Measurements from ENCODE around the gene MSRB3. TPM values are rescaled to one million over a fixed set of nuclear protein-coding genes. Genes with fewer than 3 reads are reported as not detected.
A peak's percentile ranks its signal among the peaks of the same experiment; 100 is the strongest.

The MSRB3 gene
- total RNA-seq, 1 donor from 2014 or later: 1.6 TPM

GRCh38 chr12:65407388-65408149 is 129.1 kb downstream of the MSRB3 start:
- H3K27me3 ChIP-seq (ENCODE audit: control insufficient read depth, insufficient read depth, low read length): no peaks in the 10 kb centered on the region
- DNase-seq (ENCODE audit: low read depth): no peak
- no peaks in the 10 kb centered on the region for H3K36me3 ChIP-seq (ENCODE audit: control insufficient read depth, insufficient read depth, low read length)
- H3K4me3 ChIP-seq (ENCODE audit: low read depth, low read length): no peak overlapping the region
- TF ChIP-seq, protein P1, sequence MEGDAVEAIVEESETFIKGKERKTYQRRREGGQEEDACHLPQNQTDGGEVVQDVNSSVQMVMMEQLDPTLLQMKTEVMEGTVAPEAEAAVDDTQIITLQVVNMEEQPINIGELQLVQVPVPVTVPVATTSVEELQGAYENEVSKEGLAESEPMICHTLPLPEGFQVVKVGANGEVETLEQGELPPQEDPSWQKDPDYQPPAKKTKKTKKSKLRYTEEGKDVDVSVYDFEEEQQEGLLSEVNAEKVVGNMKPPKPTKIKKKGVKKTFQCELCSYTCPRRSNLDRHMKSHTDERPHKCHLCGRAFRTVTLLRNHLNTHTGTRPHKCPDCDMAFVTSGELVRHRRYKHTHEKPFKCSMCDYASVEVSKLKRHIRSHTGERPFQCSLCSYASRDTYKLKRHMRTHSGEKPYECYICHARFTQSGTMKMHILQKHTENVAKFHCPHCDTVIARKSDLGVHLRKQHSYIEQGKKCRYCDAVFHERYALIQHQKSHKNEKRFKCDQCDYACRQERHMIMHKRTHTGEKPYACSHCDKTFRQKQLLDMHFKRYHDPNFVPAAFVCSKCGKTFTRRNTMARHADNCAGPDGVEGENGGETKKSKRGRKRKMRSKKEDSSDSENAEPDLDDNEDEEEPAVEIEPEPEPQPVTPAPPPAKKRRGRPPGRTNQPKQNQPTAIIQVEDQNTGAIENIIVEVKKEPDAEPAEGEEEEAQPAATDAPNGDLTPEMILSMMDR (IDR thresholded peaks at IDR 0.05; ENCODE audit: insufficient read depth, low read length, severe bottlenecking): no peak
- FAIRE-seq: no peak

DNA sequence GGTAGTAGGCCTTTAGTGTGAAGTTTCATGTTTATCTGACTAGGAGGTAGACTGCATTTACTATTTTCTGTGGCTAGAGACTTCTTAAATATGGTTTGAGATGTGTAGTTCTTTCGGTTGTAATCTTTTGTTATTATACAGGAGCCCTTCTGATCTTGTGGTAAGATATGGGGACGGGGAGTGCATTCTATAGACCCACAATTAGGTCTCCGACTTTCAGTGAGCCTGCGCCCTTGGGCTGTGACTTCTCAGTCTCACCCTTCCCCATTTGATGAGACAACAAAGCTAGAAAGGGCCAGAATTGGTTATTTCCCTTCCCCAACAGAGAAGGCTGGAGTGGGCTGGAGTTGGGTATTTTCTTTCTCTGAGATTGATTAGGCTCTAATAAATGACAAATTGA is 130.0 kb downstream of the MSRB3 start:
- FAIRE-seq (no peak), DNase-seq (ENCODE audit: low read depth) (no peak)
- H3K4me3 ChIP-seq (ENCODE audit: low read depth, low read length): no peak overlapping the region
- TF ChIP-seq, protein P1 (IDR thresholded peaks at IDR 0.05; ENCODE audit: insufficient read depth, low read length, severe bottlenecking): no peak
- no peaks in the 10 kb centered on the region for H3K36me3 ChIP-seq (ENCODE audit: control insufficient read depth, insufficient read depth, low read length)
- no peaks in the 10 kb centered on the region for H3K27me3 ChIP-seq (ENCODE audit: control insufficient read depth, insufficient read depth, low read length)

DNA sequence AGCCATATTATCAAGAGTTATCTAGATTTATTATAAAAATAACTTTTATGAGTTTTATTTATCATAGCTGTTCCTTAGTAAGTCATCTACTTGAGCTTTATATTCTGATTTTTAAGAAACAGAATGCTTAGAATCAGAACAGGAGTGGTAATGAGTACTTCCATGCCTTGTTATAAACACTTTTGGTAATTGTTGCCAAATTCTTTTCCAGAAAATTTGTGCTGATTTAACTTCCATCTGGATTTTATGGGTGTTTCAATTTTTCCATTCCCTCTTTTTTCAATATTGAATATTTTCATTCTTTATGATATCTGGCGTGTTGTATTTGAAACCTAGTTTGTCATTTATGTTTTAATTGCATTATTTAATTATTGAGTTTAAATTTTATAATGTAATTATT is 131.2 kb downstream of the MSRB3 start:
- DNase-seq (ENCODE audit: low read depth): no peak
- Histone ChIP-seq H3K36me3 (ENCODE audit: control insufficient read depth, insufficient read depth, low read length) (no peaks in the 10 kb centered on the region), H3K27me3 (ENCODE audit: control insufficient read depth, insufficient read depth, low read length) (no peaks in the 10 kb centered on the region), H3K4me3 (ENCODE audit: low read depth, low read length) (no peak overlapping the region)
- TF ChIP-seq, protein P1 (IDR thresholded peaks at IDR 0.05; ENCODE audit: insufficient read depth, low read length, severe bottlenecking): no peak
- no peak for FAIRE-seq

- TF ChIP-seq, protein P1 (IDR thresholded peaks at IDR 0.05; ENCODE audit: insufficient read depth, low read length, severe bottlenecking): no peak
- Histone ChIP-seq H3K27me3 (ENCODE audit: control insufficient read depth, insufficient read depth, low read length) (no peaks in the 10 kb centered on the region), H3K36me3 (ENCODE audit: control insufficient read depth, insufficient read depth, low read length) (no peaks in the 10 kb centered on the region), H3K4me3 (ENCODE audit: low read depth, low read length) (no peak overlapping the region)
- DNase-seq (ENCODE audit: low read depth): no peak
- no peak for FAIRE-seq
Observed at GRCh38 chr12:65411171-65411570, 132.7 kb downstream of the MSRB3 start.

DNA sequence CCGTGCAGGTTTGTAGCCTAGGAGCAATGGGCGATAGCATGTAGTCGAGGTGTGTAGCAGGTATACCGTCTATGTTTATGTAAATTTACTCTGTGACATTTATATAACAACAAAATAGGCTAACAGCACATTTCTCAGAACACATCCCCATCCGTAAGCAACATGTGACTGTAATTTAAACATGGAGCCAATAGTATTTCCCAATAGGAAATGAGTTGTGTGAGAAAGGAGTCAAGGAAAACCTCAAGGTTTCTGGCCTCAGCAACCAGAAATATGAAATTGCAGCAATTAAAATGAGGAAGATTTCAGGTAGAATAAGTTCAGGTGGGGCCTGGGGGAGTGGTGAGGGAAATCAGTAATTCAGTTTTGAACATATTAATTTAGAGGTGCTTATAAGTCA is 136.0 kb downstream of the MSRB3 start:
- peak; percentile 15 for DNase-seq (ENCODE audit: low read depth)
- H3K4me3 ChIP-seq (ENCODE audit: low read depth, low read length): no peak overlapping the region
- no peaks in the 10 kb centered on the region for H3K27me3 ChIP-seq (ENCODE audit: control insufficient read depth, insufficient read depth, low read length)
- no peak for FAIRE-seq
- no peaks in the 10 kb centered on the region for H3K36me3 ChIP-seq (ENCODE audit: control insufficient read depth, insufficient read depth, low read length)
- TF ChIP-seq, protein P1 (IDR thresholded peaks at IDR 0.05; ENCODE audit: insufficient read depth, low read length, severe bottlenecking): no peak

DNA sequence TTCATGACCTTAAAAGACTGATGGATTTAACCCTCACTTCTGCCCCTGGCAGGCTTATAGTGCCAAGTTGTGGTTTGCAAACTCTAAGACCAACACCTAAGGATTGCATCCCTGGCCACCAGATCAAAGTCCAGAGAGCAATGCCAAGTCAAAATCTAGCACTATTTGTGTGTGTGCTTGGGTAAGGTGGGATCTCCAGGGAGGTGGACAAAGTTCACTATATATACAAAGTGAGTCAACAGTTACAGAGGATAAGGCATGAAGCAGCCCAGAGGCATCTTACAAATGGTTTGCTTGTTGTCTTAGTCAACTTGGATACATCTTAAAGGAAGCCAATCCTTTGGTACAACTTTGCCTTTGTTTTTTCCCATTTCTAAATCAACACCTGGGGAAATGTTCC is 137.3 kb downstream of the MSRB3 start:
- no peak for FAIRE-seq
- Histone ChIP-seq H3K36me3 (ENCODE audit: control insufficient read depth, insufficient read depth, low read length) (no peaks in the 10 kb centered on the region), H3K4me3 (ENCODE audit: low read depth, low read length) (no peak overlapping the region), H3K27me3 (ENCODE audit: control insufficient read depth, insufficient read depth, low read length) (no peaks in the 10 kb centered on the region)
- TF ChIP-seq, protein P1 (IDR thresholded peaks at IDR 0.05; ENCODE audit: insufficient read depth, low read length, severe bottlenecking): no peak
- DNase-seq (ENCODE audit: low read depth): no peak
